Heart left ventricle (tissue), 13 donors: Measurements from ENCODE around the gene SYCP2L.

Source experiments
- CTCF ChIP-seq, 12 donors: fragments of 200-600 bp; sonication (generic) in 4 of 12; IDR thresholded peaks; one replicate each; pipeline versions ENCODE4 v1.5.0 to v1.8.0; 2018 to 2022; ENCODE audit warnings: antibody characterized with exemption in 12 of 12, mild to moderate bottlenecking in 5 of 12
- POLR2A ChIP-seq, 2 donors: fragments of 450-650 bp; IDR thresholded peaks; one replicate each; pipeline ENCODE4 v1.6.1; 2017; ENCODE audit warnings: antibody characterized with exemption in 2 of 2, mild to moderate bottlenecking in 2 of 2, moderate library complexity in 2 of 2
- donor health status: ischemic (EF 13 %, LVEDD 7.1; RV severe dilation, severe dysfunction).
- donor health status: DM: no; HTN: yes; CAD: no.
- donor health status: DM: no; HTN: no; CAD: no.
- donor health status: ischemic (EF 25% LVEDD 6.9; RV normal size, moderate dysfunction).
- donor health status: ischemic (EF 25% LVEDD 5.7; RV mildly dilated, moderate dysfunction).
- donor health status: ischemic (EF 35%, LVEDD 5.7; RV mildly dilated, moderate dysfunction).
- donor health status: nonischemic (EF 11% LVEDD 7.7; RV severe dilation, severe dysfunction).
- donor health status: DM: yes; HTN: yes; CAD: no.
- donor health status: PGD.
- donor health status: ischemic (EF 29% LVEDD 5.4; RV normal size, mild dysfunction).
- donor health status: nonischemic (EF 23%, LVEDD 6.1; RV moderate dilation, normal function).

GRCh38 chr6:11021003-11021402, 134.2 kb downstream of the SYCP2L start:
- TF ChIP-seq CTCF (IDR thresholded peaks at IDR 0.05) (no peak), POLR2A (IDR thresholded peaks at IDR 0.05) (no peak)
